Measurements from ENCODE around the gene NDRG2.
"Not testable (repeated sequence)": the region's sequence is repeated elsewhere in the genome, so short reads cannot be mapped to it uniquely, and the experiment has no call there.

Gene NDRG2

GRCh38 chr14:21033133-21033698 is 8.4 kb upstream of the NDRG2 start:
- DNase-seq, result no peak

GRCh38 chr14:21032326-21033132 is 7.7 kb upstream of the NDRG2 start:
- DNase-seq, result no peak

- no peak for DNase-seq
Measured at GRCh38 chr14:21030531-21030930, 5.7 kb upstream of the NDRG2 start.

GRCh38 chr14:21029917-21030316 is 5.1 kb upstream of the NDRG2 start, which contains the start of gene TPPP2:
Gene TPPP2, plus strand, starts transcription at chr14:21030217. Its CDS starts 365 bp downstream, at chr14:21030582.
- DNase-seq, result no peak

- no peak for DNase-seq
Measured at GRCh38 chr14:21026988-21027315, 2.1 kb upstream of the NDRG2 start.

GRCh38 chr14:21026274-21026987 is 1.6 kb upstream of the NDRG2 start:
- no peak for DNase-seq

- no peak for DNase-seq
Measured at GRCh38 chr14:21025371-21026273, 761 bp upstream of the NDRG2 start.

GRCh38 chr14:21023817-21024584 is 860 bp downstream of the NDRG2 start:
- DNase-seq, result no peak

GRCh38 chr14:21023174-21023573 is 1.7 kb downstream of the NDRG2 start:
- DNase-seq, result no peak

GRCh38 chr14:21022686-21023085 is 2.2 kb downstream of the NDRG2 start:
- DNase-seq, result no peak

GRCh38 chr14:21020977-21021545 is 3.8 kb downstream of the NDRG2 start:
- DNase-seq, result no peak

GRCh38 chr14:21019366-21019765 is 5.5 kb downstream of the NDRG2 start:
- DNase-seq, result no peak

- DNase-seq, result no peak
Measured at GRCh38 chr14:21018781-21019180, 6.1 kb downstream of the NDRG2 start.

GRCh38 chr14:21018286-21018685 is 6.6 kb downstream of the NDRG2 start:
- DNase-seq, result no peak

- DNase-seq, result no peak
Measured at GRCh38 chr14:21017528-21018245, 7.2 kb downstream of the NDRG2 start.

GRCh38 chr14:21016413-21017190 is 8.3 kb downstream of the NDRG2 start:
- DNase-seq, result no peak

- DNase-seq, result no peak
Measured at GRCh38 chr14:21015312-21015711, 9.5 kb downstream of the NDRG2 start.

GRCh38 chr14:21014761-21015190 is 10.1 kb downstream of the NDRG2 start:
- DNase-seq, result peak; percentile 62 to 70

GRCh38 chr14:21011136-21011535 is 13.7 kb downstream of the NDRG2 start:
- DNase-seq, result no peak

GRCh38 chr14:21009721-21010120 is 15.1 kb downstream of the NDRG2 start:
- not testable (repeated sequence) for DNase-seq

Measured in bone marrow (tissue), 2 donors.